C1 segment of cervical spinal cord (tissue), 14 donors: ENCODE data around the gene LDAH.
"Not testable (repeated sequence)": the region's sequence is repeated elsewhere in the genome, so short reads cannot be mapped to it uniquely, and the experiment has no call there.

ENCODE experiments used
- DNase-seq, 14 donors: peaks; one replicate each; lab custom pipeline; 2025; lab: John Stamatoyannopoulos, UW

LDAH gene

GRCh38 chr2:20723543-20723942 is 99.4 kb downstream of the LDAH start:
- DNase-seq = no peak

GRCh38 chr2:20722592-20723240 is 100.2 kb downstream of the LDAH start:
- DNase-seq = no peak

GRCh38 chr2:20717641-20718040 is 105.3 kb downstream of the LDAH start:
- DNase-seq = no peak

- DNase-seq = not testable (repeated sequence)
These were observed 106.7 kb downstream of the LDAH start for GRCh38 chr2:20716164-20716563.

GRCh38 chr2:20714412-20714811 is 108.5 kb downstream of the LDAH start:
- DNase-seq = not testable (repeated sequence)

GRCh38 chr2:20713585-20713984 is 109.3 kb downstream of the LDAH start:
- not testable (repeated sequence) for DNase-seq

GRCh38 chr2:20711641-20712040 is 111.3 kb downstream of the LDAH start:
- not testable (repeated sequence) for DNase-seq

- no peak for DNase-seq
These were observed 115.3 kb downstream of the LDAH start for GRCh38 chr2:20707601-20708000.

GRCh38 chr2:20706786-20707185 is 116.1 kb downstream of the LDAH start:
- DNase-seq = no peak

- DNase-seq = no peak
These were observed 116.7 kb downstream of the LDAH start for GRCh38 chr2:20706217-20706616.

- DNase-seq = no peak
These were observed 118.0 kb downstream of the LDAH start for GRCh38 chr2:20704886-20705285.

- DNase-seq = no peak
These were observed 120.3 kb downstream of the LDAH start for GRCh38 chr2:20702563-20702962.

- no peak for DNase-seq
These were observed 123.8 kb downstream of the LDAH start for GRCh38 chr2:20698916-20699613.

- DNase-seq = no peak
These were observed 125.5 kb downstream of the LDAH start for GRCh38 chr2:20697322-20697934.

GRCh38 chr2:20696366-20696765 is 126.5 kb downstream of the LDAH start:
- no peak for DNase-seq

GRCh38 chr2:20693317-20693716 is 129.6 kb downstream of the LDAH start:
- DNase-seq = no peak

- DNase-seq = no peak
These were observed 130.8 kb downstream of the LDAH start for GRCh38 chr2:20692081-20692480.

- DNase-seq = no peak
These were observed 131.7 kb downstream of the LDAH start for GRCh38 chr2:20691076-20691734.

- DNase-seq = no peak
These were observed 133.3 kb downstream of the LDAH start for GRCh38 chr2:20689428-20690264.

- DNase-seq = no peak
These were observed 135.6 kb downstream of the LDAH start for GRCh38 chr2:20687260-20687832.

GRCh38 chr2:20684581-20685063 is 138.3 kb downstream of the LDAH start:
- no peak for DNase-seq
